Panc1 (cell line): ENCODE measurements around the gene STIP1.

Source experiments
- CTCF ChIP-seq: fragments of 450-650 bp; IDR thresholded peaks from 2 replicates; pipeline ENCODE4 v1.5.1; 2017; ENCODE audit warnings: mild to moderate bottlenecking
- POLR2AphosphoS5 ChIP-seq: IDR thresholded peaks from 2 replicates; pipeline ENCODE4 v1.6.1; 2012; ENCODE audit warnings: mild to moderate bottlenecking, low read depth, low read length, moderate library complexity
- REST ChIP-seq, 2 experiments: IDR thresholded peaks; 2 replicates each; pipeline ENCODE4 v1.6.1; 2011 to 2012; ENCODE audit warnings: low read depth in 2 of 2, control low read depth in 1 of 2, low read length in 1 of 2, mild to moderate bottlenecking in 1 of 2, moderate library complexity in 1 of 2; ENCODE audit not compliant: insufficient read depth in 1 of 2
- SIN3A ChIP-seq: IDR thresholded peaks from 2 replicates; pipeline ENCODE4 v1.6.1; 2012; ENCODE audit warnings: low read depth, mild to moderate bottlenecking, low read length, moderate library complexity, borderline replicate concordance; ENCODE audit not compliant: insufficient read depth
- TCF7L2 ChIP-seq: IDR thresholded peaks from 2 replicates; pipeline ENCODE4 v1.6.1; 2011; ENCODE audit warnings: mild to moderate bottlenecking, low read depth, low read length, inconsistent platforms

GRCh38 chr11:64161037-64161436 lies 24.9 kb upstream of the STIP1 start:
- TF ChIP-seq POLR2AphosphoS5 (no peak), CTCF (no peak), SIN3A (no peak), TCF7L2 (no peak), REST (IDR thresholded peaks at IDR 0.05; ENCODE audit: insufficient read depth in 1 of 2, low read depth in 2 of 2, low read length in 1 of 2) (no peak)
